Keratinocyte (primary cell): ENCODE data around the gene ARL4C. TPM values are rescaled to one million over a fixed set of nuclear protein-coding genes. Genes with fewer than 3 reads are reported as not detected.

Experiments used
- DNase-seq: peaks from one replicate; pipeline ENCODE4 v3.0.0-alpha.2; 2011; ENCODE audit warnings: low read depth, missing footprints, low spot score
- FAIRE-seq: peaks from 2 replicates; lab custom pipeline; 2011; peaks lifted over from hg19 to GRCh38; lab: Jason Lieb, UNC
- H2AFZ ChIP-seq: 2 replicates; pipeline ENCODE4 v1.6.0; 2012; ENCODE audit warnings: low read length, control low read depth, inconsistent platforms; ENCODE audit not compliant: control insufficient read depth
- H3K27ac ChIP-seq: 2 replicates; pipeline ENCODE4 v1.5.1; 2011; ENCODE audit warnings: low read length; ENCODE audit not compliant: control insufficient read depth, insufficient read depth
- H3K27me3 ChIP-seq: 3 replicates; pipeline ENCODE4 v1.6.0; 2011; ENCODE audit warnings: low read length; ENCODE audit not compliant: control insufficient read depth, insufficient read depth; ENCODE audit errors: extremely low read depth
- H3K36me3 ChIP-seq, 2 experiments: 2 replicates in 1 of 2; 3 replicates in 1 of 2; pipeline ENCODE4 v1.5.1; 2011; ENCODE audit warnings: low read length in 2 of 2, mild to moderate bottlenecking in 1 of 2; ENCODE audit not compliant: control insufficient read depth in 2 of 2, insufficient read depth in 2 of 2; ENCODE audit errors: extremely low read depth in 1 of 2
- H3K4me1 ChIP-seq: 3 replicates; pipeline ENCODE4 v1.5.1; 2011; ENCODE audit warnings: low read length; ENCODE audit not compliant: control insufficient read depth, insufficient read depth; ENCODE audit errors: extremely low read depth
- H3K4me2 ChIP-seq: 3 replicates; pipeline ENCODE4 v1.6.0; 2011; ENCODE audit warnings: low read depth, low read length; ENCODE audit not compliant: control insufficient read depth, insufficient read depth; ENCODE audit errors: extremely low read depth
- H3K4me3 ChIP-seq, 3 experiments: fragments of 200-600 bp in 1 of 3; sonication (generic) in 1 of 3; 2 replicates in 2 of 3; 3 replicates in 1 of 3; pipeline ENCODE4 v1.5.1; 2011 to 2016; ENCODE audit warnings: low read length in 3 of 3, mild to moderate bottlenecking in 3 of 3, control low read depth in 2 of 3, inconsistent platforms in 1 of 3, low read depth in 1 of 3, mixed read lengths in 1 of 3, mixed run types in 1 of 3, moderate library complexity in 1 of 3; ENCODE audit not compliant: control insufficient read depth in 2 of 3, insufficient read depth in 2 of 3; ENCODE audit errors: extremely low read depth in 1 of 3
- H3K79me2 ChIP-seq: 2 replicates; pipeline ENCODE4 v1.6.0; 2012; ENCODE audit warnings: low read length; ENCODE audit not compliant: control insufficient read depth, insufficient read depth
- H3K9ac ChIP-seq: 3 replicates; pipeline ENCODE4 v1.6.0; 2011; ENCODE audit warnings: low read length; ENCODE audit not compliant: control insufficient read depth, insufficient read depth; ENCODE audit errors: extremely low read depth
- H3K9me1 ChIP-seq: 3 replicates; pipeline ENCODE4 v1.6.0; 2011; ENCODE audit warnings: low read length; ENCODE audit not compliant: control insufficient read depth, insufficient read depth; ENCODE audit errors: extremely low read depth
- H3K9me3 ChIP-seq: 2 replicates; pipeline ENCODE4 v1.5.1; 2012; ENCODE audit warnings: low read depth, low read length; ENCODE audit not compliant: control insufficient read depth
- H4K20me1 ChIP-seq: 3 replicates; pipeline ENCODE4 v1.6.0; 2011; ENCODE audit warnings: low read length; ENCODE audit not compliant: control insufficient read depth, insufficient read depth; ENCODE audit errors: extremely low read depth
- EZH2 ChIP-seq: IDR thresholded peaks from one replicate; pipeline ENCODE4 v1.6.1; 2012; ENCODE audit warnings: inconsistent platforms, mild to moderate bottlenecking, low read length, moderate library complexity
- dilution Hi-C: fragments of 300-500 bp; cut with MboI; formaldehyde crosslinking; loops from one replicate; pipeline ENCODE4 v1.7.0; 2020; ENCODE audit warnings: low sequenced_read_pairs; ENCODE audit not compliant: extremely low pct_ligation_motif_present
- polyA plus RNA-seq, 5 experiments: library from polyadenylated mRNA; depleted of rRNA in 3 of 5; stranded (reverse) in 3 of 5; stranded (forward) in 1 of 5; unstranded in 1 of 5; fragments of >200 nt; gene quantifications; 1 replicate in 1 of 5; 2 replicates in 3 of 5; 3 replicates in 1 of 5; pipeline versions ENCODE4 v1.2.1 to v1.2.3, GENCODE V29; 2011 to 2012; ENCODE audit warnings: missing spikeins in 2 of 5, low read depth in 1 of 5, low replicate concordance in 1 of 5
- TF ChIP-seq, protein P1 (sequence below), 3 experiments: IDR thresholded peaks in 1 of 3; conservative IDR thresholded peaks in 1 of 3; optimal IDR thresholded peaks in 1 of 3; 2 replicates in 2 of 3; 3 replicates in 1 of 3; pipeline versions ENCODE3 to v1.5.1; 2011; ENCODE audit warnings: low read length in 3 of 3, mild to moderate bottlenecking in 3 of 3, moderate library complexity in 2 of 3, control low read depth in 1 of 3, inconsistent platforms in 1 of 3; ENCODE audit not compliant: insufficient read depth in 2 of 3; ENCODE audit errors: extremely low read depth in 1 of 3

Gene ARL4C
- polyA plus RNA-seq, 1 donor (not counting 4 experiments of a cell fraction or from before 2014, with no cell fraction given), result 79.5 TPM

DNA sequence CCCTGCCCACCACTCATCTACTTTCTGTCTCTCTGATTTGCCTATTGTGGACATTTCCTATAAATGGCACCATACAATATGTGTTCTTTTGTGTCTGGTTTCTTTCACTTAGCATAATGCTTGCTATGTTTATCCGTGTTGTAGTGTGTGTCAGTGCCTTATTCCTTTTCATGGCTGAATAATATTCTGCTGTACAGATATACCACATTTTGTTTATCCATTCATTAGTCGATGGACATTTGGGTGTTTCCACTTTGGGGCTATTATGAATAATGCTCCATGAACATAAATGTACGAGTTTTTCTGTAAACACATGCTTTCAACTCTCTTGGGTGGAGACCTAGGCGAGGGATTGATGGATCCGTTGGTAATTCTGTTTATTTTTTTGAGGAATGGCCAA, 15.6 kb downstream of the ARL4C start:
- H4K20me1 ChIP-seq, result no peaks in the 10 kb centered on the region
- H3K9me3 ChIP-seq, result no peaks in the 10 kb centered on the region
- FAIRE-seq (no peak), DNase-seq (no peak)
- H3K4me2 ChIP-seq, result no peak overlapping the region
- H2AFZ ChIP-seq, result no peak overlapping the region
- no peak overlapping the region for H3K27ac ChIP-seq
- H3K9me1 ChIP-seq, result no peaks in the 10 kb centered on the region
- H3K36me3 ChIP-seq, result no peaks in the 10 kb centered on the region
- H3K4me1 ChIP-seq, result peaks cover 15% of the 10 kb centered on the region
- no peak overlapping the region for H3K9ac ChIP-seq
- no peaks in the 10 kb centered on the region for H3K27me3 ChIP-seq
- dilution Hi-C loops, result no loop called here
- no peak overlapping the region for H3K4me3 ChIP-seq
- TF ChIP-seq, protein P1, sequence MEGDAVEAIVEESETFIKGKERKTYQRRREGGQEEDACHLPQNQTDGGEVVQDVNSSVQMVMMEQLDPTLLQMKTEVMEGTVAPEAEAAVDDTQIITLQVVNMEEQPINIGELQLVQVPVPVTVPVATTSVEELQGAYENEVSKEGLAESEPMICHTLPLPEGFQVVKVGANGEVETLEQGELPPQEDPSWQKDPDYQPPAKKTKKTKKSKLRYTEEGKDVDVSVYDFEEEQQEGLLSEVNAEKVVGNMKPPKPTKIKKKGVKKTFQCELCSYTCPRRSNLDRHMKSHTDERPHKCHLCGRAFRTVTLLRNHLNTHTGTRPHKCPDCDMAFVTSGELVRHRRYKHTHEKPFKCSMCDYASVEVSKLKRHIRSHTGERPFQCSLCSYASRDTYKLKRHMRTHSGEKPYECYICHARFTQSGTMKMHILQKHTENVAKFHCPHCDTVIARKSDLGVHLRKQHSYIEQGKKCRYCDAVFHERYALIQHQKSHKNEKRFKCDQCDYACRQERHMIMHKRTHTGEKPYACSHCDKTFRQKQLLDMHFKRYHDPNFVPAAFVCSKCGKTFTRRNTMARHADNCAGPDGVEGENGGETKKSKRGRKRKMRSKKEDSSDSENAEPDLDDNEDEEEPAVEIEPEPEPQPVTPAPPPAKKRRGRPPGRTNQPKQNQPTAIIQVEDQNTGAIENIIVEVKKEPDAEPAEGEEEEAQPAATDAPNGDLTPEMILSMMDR (optimal IDR thresholded peaks at IDR 0.05 in 1 of 3, IDR thresholded peaks at IDR 0.05 in 1 of 3, conservative IDR thresholded peaks at IDR 0.05 in 1 of 3; ENCODE audit: extremely low read depth in 1 of 3, insufficient read depth in 2 of 3, low read length in 3 of 3), result no peak
- no peak for TF ChIP-seq EZH2
- H3K79me2 ChIP-seq, result no peaks in the 10 kb centered on the region

DNA sequence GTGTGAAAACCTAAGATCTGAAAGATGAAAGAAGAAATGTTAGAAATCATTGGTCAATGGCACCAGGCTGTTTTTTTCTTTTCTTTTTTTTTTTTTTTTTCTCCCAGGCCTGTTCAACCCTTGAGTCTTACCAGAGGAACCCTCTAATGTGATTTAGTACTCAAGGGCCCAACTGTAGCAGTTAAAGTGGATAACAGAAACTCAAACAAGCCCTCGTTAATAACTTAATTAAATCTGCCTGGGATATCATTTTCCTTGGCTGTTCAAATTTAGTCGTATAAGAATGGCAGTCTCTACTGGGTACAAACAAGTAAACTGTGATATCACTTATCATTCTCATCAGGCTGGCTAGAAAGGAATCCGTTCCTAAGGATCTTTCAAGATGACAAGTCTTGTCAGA, 16.5 kb downstream of the ARL4C start:
- dilution Hi-C loops, result no loop called here

More for the DNA sequence above, 16.5 kb downstream of the ARL4C start:
- H3K9me1 ChIP-seq, result no peaks in the 10 kb centered on the region
- H3K27me3 ChIP-seq, result no peaks in the 10 kb centered on the region
- DNase-seq, result no peak
- H4K20me1 ChIP-seq, result no peaks in the 10 kb centered on the region
- H3K36me3 ChIP-seq, result no peaks in the 10 kb centered on the region
- H3K4me2 ChIP-seq, result no peak overlapping the region
- no peak for TF ChIP-seq EZH2
- TF ChIP-seq, protein P1 (optimal IDR thresholded peaks at IDR 0.05 in 1 of 3, IDR thresholded peaks at IDR 0.05 in 1 of 3, conservative IDR thresholded peaks at IDR 0.05 in 1 of 3; ENCODE audit: extremely low read depth in 1 of 3, insufficient read depth in 2 of 3, low read length in 3 of 3), result no peak
- no peak overlapping the region for H3K27ac ChIP-seq
- no peaks in the 10 kb centered on the region for H3K79me2 ChIP-seq
- no peak for FAIRE-seq
- no peak overlapping the region for H3K9ac ChIP-seq
- H3K4me3 ChIP-seq, result no peak overlapping the region
- H2AFZ ChIP-seq, result no peak overlapping the region
- peaks cover 15% of the 10 kb centered on the region for H3K4me1 ChIP-seq
- no peaks in the 10 kb centered on the region for H3K9me3 ChIP-seq
